GM12878 (cell line): Measurements from ENCODE around the gene CNTN4. TPM values are rescaled to one million over a fixed set of nuclear protein-coding genes. Genes with fewer than 3 reads are reported as not detected.

Source experiments
- ATAC-seq: fragments of 200-7000 bp; cut with Tn5 transposase; 3 replicates; pipeline ENCODE4 v1.9.1; 2020; ENCODE audit warnings: mild to moderate bottlenecking, moderate library complexity
- BruUV-seq: library from RNA; stranded (reverse); fragments of 400-500 nt; replicated peaks from 2 replicates; lab custom pipeline; 2021; lab: Mats Ljungman, UMichigan
- CTCF ChIA-PET: fragments of 300-600 bp; sonication (Branson Sonifier 250); formaldehyde crosslinking; extraction: SDS; loops from one replicate; lab custom pipeline; 2021; ENCODE audit warnings: inconsistent platforms; lab: Yijun Ruan, JAX
- POLR2A ChIA-PET: fragments of 350-600 bp; formaldehyde crosslinking; extraction: SDS; loops from one replicate; lab custom pipeline; 2021; ENCODE audit warnings: inconsistent platforms; lab: Charles Lee
- RAD21 ChIA-PET: fragments of 300-600 bp; sonication (Branson Sonifier 250); formaldehyde crosslinking; loops from one replicate; lab custom pipeline; 2023; ENCODE audit warnings: antibody characterized with exemption; ENCODE audit not compliant: unreplicated experiment; lab: Charles Lee
- SMC1A ChIA-PET: fragments of 300-600 bp; sonication (Branson Sonifier 250); formaldehyde crosslinking; loops from one replicate; lab custom pipeline; 2023; ENCODE audit not compliant: unreplicated experiment, uncharacterized antibody; lab: Charles Lee
- DNase-seq: peaks from one replicate; pipeline ENCODE4 v3.0.0-alpha.2; 2011; ENCODE audit warnings: low read depth, low spot score
- FAIRE-seq: peaks from 3 replicates; lab custom pipeline; 2011; peaks lifted over from hg19 to GRCh38; lab: Jason Lieb, UNC
- H2AFZ ChIP-seq: 2 replicates; pipeline ENCODE4 v1.6.0; 2011; ENCODE audit warnings: low read depth, low read length, control low read depth; ENCODE audit not compliant: control insufficient read depth
- H3K27ac ChIP-seq: 2 replicates; pipeline ENCODE4 v1.5.1; 2011; ENCODE audit warnings: control low read depth; ENCODE audit not compliant: control insufficient read depth, insufficient read depth
- H3K27me3 ChIP-seq, 2 experiments: replicated peaks in 1 of 2; 2 replicates each; pipeline versions ENCODE4 v1.6.0 to v1.6.1; 2011; ENCODE audit warnings: low read length in 1 of 2; ENCODE audit not compliant: control insufficient read depth in 2 of 2, insufficient read depth in 2 of 2
- H3K36me3 ChIP-seq, 2 experiments: 2 replicates each; pipeline ENCODE4 v1.5.1; 2011; ENCODE audit warnings: low read length in 1 of 2; ENCODE audit not compliant: control insufficient read depth in 2 of 2, insufficient read depth in 2 of 2
- H3K4me1 ChIP-seq: 2 replicates; pipeline ENCODE4 v1.6.1; 2011; ENCODE audit warnings: mild to moderate bottlenecking, low read length, moderate library complexity, mixed read lengths; ENCODE audit not compliant: control insufficient read depth, insufficient read depth
- H3K4me2 ChIP-seq: 2 replicates; pipeline ENCODE4 v1.6.0; 2011; ENCODE audit warnings: control low read depth; ENCODE audit not compliant: control insufficient read depth, insufficient read depth
- H3K4me3 ChIP-seq: fragments of 200-600 bp; sonication (generic); 2 replicates; pipeline ENCODE4 v1.5.1; 2016
- H3K79me2 ChIP-seq: 2 replicates; pipeline ENCODE4 v1.6.0; 2011; ENCODE audit warnings: low read length; ENCODE audit not compliant: control insufficient read depth, insufficient read depth
- H3K9ac ChIP-seq: 2 replicates; pipeline ENCODE4 v1.8.0; 2011; ENCODE audit warnings: low read length, control low read depth, mixed read lengths; ENCODE audit not compliant: control insufficient read depth, insufficient read depth
- H3K9me3 ChIP-seq: replicated peaks from 3 replicates; pipeline ENCODE4 v1.5.1; 2011; ENCODE audit warnings: mild to moderate bottlenecking, low read length; ENCODE audit not compliant: control insufficient read depth, insufficient read depth
- H4K20me1 ChIP-seq: 2 replicates; pipeline ENCODE4 v1.6.0; 2011; ENCODE audit not compliant: control insufficient read depth, insufficient read depth
- CHD1 ChIP-seq: IDR thresholded peaks from 2 replicates; pipeline ENCODE4 v1.6.1; 2012; ENCODE audit warnings: low read depth, low read length, improper control_type of control experiment
- EZH2 ChIP-seq: IDR thresholded peaks from 2 replicates; pipeline ENCODE4 v1.6.1; 2012; ENCODE audit warnings: low read depth, mild to moderate bottlenecking, control low read depth, inconsistent platforms, low read length, borderline replicate concordance; ENCODE audit not compliant: control insufficient read depth
- GABPA ChIP-seq: IDR thresholded peaks from 2 replicates; pipeline ENCODE4 v1.6.1; 2014; ENCODE audit warnings: antibody characterized with exemption, low read depth, mild to moderate bottlenecking, inconsistent platforms
- IRF4 ChIP-seq: IDR thresholded peaks from 2 replicates; pipeline ENCODE4 v1.6.1; 2011; ENCODE audit warnings: low read depth, low read length
- LARP7 ChIP-seq: fragments of 450-650 bp; IDR thresholded peaks from 2 replicates; pipeline ENCODE4 v1.6.1; 2017; ENCODE audit warnings: mild to moderate bottlenecking
- MEF2A ChIP-seq: IDR thresholded peaks from 2 replicates; pipeline ENCODE4 v1.6.1; 2011; ENCODE audit warnings: low read depth, mild to moderate bottlenecking, low read length, moderate library complexity; ENCODE audit not compliant: insufficient read depth
- MTA2 ChIP-seq: fragments of 450-650 bp; IDR thresholded peaks from 2 replicates; pipeline ENCODE4 v1.6.1; 2016; ENCODE audit warnings: low read depth, mild to moderate bottlenecking, moderate library complexity
- NR2C2 ChIP-seq: IDR thresholded peaks from 2 replicates; pipeline ENCODE4 v1.6.1; 2011; ENCODE audit warnings: borderline replicate concordance, low read depth; ENCODE audit not compliant: control insufficient read depth, insufficient read length
- NR2F1 ChIP-seq: fragments of 450-650 bp; conservative IDR thresholded peaks from 2 replicates; pipeline ENCODE4 v1.6.1; 2017; ENCODE audit warnings: mild to moderate bottlenecking
- PAX5 ChIP-seq: IDR thresholded peaks from 2 replicates; pipeline ENCODE4 v1.6.1; 2011; ENCODE audit warnings: low read depth, low read length, borderline replicate concordance
- POLR2A ChIP-seq: IDR thresholded peaks from 2 replicates; pipeline ENCODE4 v1.6.1; 2011; ENCODE audit warnings: low read depth, mild to moderate bottlenecking, low read length
- SMARCA5 ChIP-seq: fragments of 450-650 bp; IDR thresholded peaks from 2 replicates; pipeline ENCODE4 v1.6.1; 2017; ENCODE audit warnings: mild to moderate bottlenecking
- SREBF2 ChIP-seq: IDR thresholded peaks from 2 replicates; pipeline ENCODE4 v1.6.1; 2012; ENCODE audit warnings: mild to moderate bottlenecking, low read length
- TARDBP ChIP-seq: IDR thresholded peaks from 2 replicates; pipeline ENCODE4 v1.6.1; 2016; ENCODE audit warnings: borderline replicate concordance
- YY1 ChIP-seq: IDR thresholded peaks from 2 replicates; pipeline ENCODE4 v1.6.1; 2011; ENCODE audit warnings: low read depth, mild to moderate bottlenecking, low read length
- WGBS: methylation state at CpG from one replicate; pipeline ENCODE4 v1.1.6; 2016; ENCODE audit warnings: low lambda C conversion rate; ENCODE audit not compliant: insufficient replicate concordance, insufficient coverage; ENCODE audit errors: missing lambda C conversion rate; 5-methylcytosine and 5-hydroxymethylcytosine counted together
- in situ Hi-C: fragments of 300-500 bp; cut with MboI; formaldehyde crosslinking; loops from 9 replicates; pipeline ENCODE4 v1.14.3; 2018; ENCODE audit warnings: mixed read lengths
- intact Hi-C: fragments of 100-400 bp; cut with micrococcal nuclease; formaldehyde crosslinking; loops from one replicate; pipeline ENCODE4 v1.14.2; 2022; ENCODE audit not compliant: unreplicated experiment
- polyA plus RNA-seq, 11 experiments: library from polyadenylated mRNA; depleted of rRNA in 4 of 11; unstranded in 6 of 11; stranded (reverse) in 5 of 11; fragments of >200 nt; fragmentation: Nextera tagmentation in 4 of 11; fragmentation: Illumina TruSeq in 1 of 11; extraction: Ambion mirVana in 4 of 11; extraction: Trizol in 1 of 11; gene quantifications; 1 replicate in 1 of 11; 2 replicates in 10 of 11; pipeline versions ENCODE4 v1.2.1 to v1.2.3, GENCODE V29; 2011 to 2016; ENCODE audit warnings: inconsistent platforms in 2 of 11, missing spikeins in 2 of 11, low read depth in 1 of 11
- total RNA-seq, 4 experiments: library from RNA; depleted of rRNA in 3 of 4; stranded (reverse); fragments of >200 nt in 3 of 4; fragmentation: Illumina TruSeq in 1 of 4; extraction: Trizol in 1 of 4; gene quantifications; 2 replicates each; pipeline versions ENCODE4 v1.2.1 to v1.2.3, GENCODE V29; 2013 to 2021
- TF ChIP-seq, protein P1 (sequence below): fragments of 450-650 bp; IDR thresholded peaks from 2 replicates; pipeline ENCODE4 v1.6.1; 2016; ENCODE audit warnings: mild to moderate bottlenecking
- TF ChIP-seq, protein P2 (sequence below): fragments of 150-350 bp; IDR thresholded peaks from 2 replicates; pipeline ENCODE4 v1.6.1; 2014; ENCODE audit warnings: mild to moderate bottlenecking, low read depth, low read length
- TF ChIP-seq, protein P3 (sequence below): IDR thresholded peaks from 2 replicates; pipeline ENCODE4 v1.6.1; 2012; ENCODE audit warnings: low read depth, low read length, improper control_type of control experiment

The CNTN4 gene
- total and polyA plus RNA-seq, 10 of the 15 experiments (the other 5 are each of a cell fraction or from before 2014, with no cell fraction given): 0.05 to 0.43 (median 0.15) TPM; not detected in 1

DNA sequence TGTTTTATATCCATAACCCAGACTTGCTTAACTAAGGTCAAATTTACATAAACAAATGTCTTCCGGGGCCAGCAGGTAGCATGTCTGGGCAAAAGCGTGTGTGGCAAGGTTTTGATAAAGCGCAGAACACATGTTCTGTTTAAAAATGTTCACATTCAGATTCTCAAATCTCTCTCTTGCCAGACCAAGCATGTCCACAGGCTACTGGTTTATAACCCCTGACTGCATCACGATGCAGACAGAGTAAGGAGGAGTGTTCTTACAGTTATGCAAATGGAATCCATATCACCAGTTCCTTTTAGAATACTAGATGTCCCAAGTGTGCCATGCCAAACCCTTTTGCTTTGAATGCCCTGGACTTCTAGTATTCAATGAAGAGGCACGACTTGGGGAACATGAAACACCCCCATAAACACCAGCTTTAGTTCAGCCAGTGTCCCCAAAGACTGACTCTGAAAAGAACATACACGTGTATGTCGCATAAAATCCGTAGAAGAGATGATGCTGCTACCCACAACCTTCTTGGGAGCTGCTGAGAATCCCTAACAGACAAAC lies 412.0 kb downstream of the CNTN4 start:
- FAIRE-seq (no peak), DNase-seq (no peak), ATAC-seq (no peak)
- in situ Hi-C loops (no loop called here), intact Hi-C loops (no loop called here)
- H3K36me3 ChIP-seq: no peaks in the 10 kb centered on the region
- H3K9ac ChIP-seq: no peak overlapping the region
- no peak overlapping the region for H3K4me2 ChIP-seq
- no TSS peak for BruUV-seq
- CTCF ChIA-PET: no interaction called here
- SMC1A ChIA-PET: interaction anchor here (1.3 kb wide), 1 partner anchor 178 kb away, joined by 3 read pairs; no protein-coding TSS in a partner anchor
- H3K4me3 ChIP-seq: no peak overlapping the region
- H3K27me3 ChIP-seq: no peaks in the 10 kb centered on the region
- H2AFZ ChIP-seq: no peak overlapping the region
- no peaks in the 10 kb centered on the region; the same call in 1 of the 2 replicates for H3K4me1 ChIP-seq
- WGBS: 41% methylated on average over 8 of the region's 8 CpGs
- H3K27ac ChIP-seq: no peak overlapping the region
- POLR2A ChIA-PET: interaction anchor here (1.0 kb wide), 1 partner anchor 24 kb away, joined by 3 read pairs; no protein-coding TSS in a partner anchor
- no peaks in the 10 kb centered on the region for H3K79me2 ChIP-seq
- H3K9me3 ChIP-seq: no peaks in the 10 kb centered on the region; the same call in 2 of the 3 replicates
- RAD21 ChIA-PET: no interaction called here
- no peaks in the 10 kb centered on the region for H4K20me1 ChIP-seq
- TF ChIP-seq PAX5: no peak
- TF ChIP-seq IRF4: no peak
- no peak for TF ChIP-seq LARP7
- TF ChIP-seq, protein P1, sequence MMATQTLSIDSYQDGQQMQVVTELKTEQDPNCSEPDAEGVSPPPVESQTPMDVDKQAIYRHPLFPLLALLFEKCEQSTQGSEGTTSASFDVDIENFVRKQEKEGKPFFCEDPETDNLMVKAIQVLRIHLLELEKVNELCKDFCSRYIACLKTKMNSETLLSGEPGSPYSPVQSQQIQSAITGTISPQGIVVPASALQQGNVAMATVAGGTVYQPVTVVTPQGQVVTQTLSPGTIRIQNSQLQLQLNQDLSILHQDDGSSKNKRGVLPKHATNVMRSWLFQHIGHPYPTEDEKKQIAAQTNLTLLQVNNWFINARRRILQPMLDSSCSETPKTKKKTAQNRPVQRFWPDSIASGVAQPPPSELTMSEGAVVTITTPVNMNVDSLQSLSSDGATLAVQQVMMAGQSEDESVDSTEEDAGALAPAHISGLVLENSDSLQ: no peak
- no peak for TF ChIP-seq SMARCA5
- TF ChIP-seq MEF2A: no peak
- TF ChIP-seq NR2C2: no peak
- no peak for TF ChIP-seq POLR2A
- no peak for TF ChIP-seq CHD1
- no peak for TF ChIP-seq EZH2
- TF ChIP-seq, protein P2, sequence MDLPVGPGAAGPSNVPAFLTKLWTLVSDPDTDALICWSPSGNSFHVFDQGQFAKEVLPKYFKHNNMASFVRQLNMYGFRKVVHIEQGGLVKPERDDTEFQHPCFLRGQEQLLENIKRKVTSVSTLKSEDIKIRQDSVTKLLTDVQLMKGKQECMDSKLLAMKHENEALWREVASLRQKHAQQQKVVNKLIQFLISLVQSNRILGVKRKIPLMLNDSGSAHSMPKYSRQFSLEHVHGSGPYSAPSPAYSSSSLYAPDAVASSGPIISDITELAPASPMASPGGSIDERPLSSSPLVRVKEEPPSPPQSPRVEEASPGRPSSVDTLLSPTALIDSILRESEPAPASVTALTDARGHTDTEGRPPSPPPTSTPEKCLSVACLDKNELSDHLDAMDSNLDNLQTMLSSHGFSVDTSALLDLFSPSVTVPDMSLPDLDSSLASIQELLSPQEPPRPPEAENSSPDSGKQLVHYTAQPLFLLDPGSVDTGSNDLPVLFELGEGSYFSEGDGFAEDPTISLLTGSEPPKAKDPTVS: no peak
- TF ChIP-seq MTA2: no peak
- no peak for TF ChIP-seq TARDBP
- TF ChIP-seq SREBF2: no peak
- no peak for TF ChIP-seq YY1
- TF ChIP-seq, protein P3, sequence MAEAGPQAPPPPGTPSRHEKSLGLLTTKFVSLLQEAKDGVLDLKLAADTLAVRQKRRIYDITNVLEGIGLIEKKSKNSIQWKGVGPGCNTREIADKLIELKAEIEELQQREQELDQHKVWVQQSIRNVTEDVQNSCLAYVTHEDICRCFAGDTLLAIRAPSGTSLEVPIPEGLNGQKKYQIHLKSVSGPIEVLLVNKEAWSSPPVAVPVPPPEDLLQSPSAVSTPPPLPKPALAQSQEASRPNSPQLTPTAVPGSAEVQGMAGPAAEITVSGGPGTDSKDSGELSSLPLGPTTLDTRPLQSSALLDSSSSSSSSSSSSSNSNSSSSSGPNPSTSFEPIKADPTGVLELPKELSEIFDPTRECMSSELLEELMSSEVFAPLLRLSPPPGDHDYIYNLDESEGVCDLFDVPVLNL: no peak
- TF ChIP-seq NR2F1: no peak
- TF ChIP-seq GABPA: no peak
- TF ChIP-seq, all 136 proteins: peak for 0
